ENCODE results near the gene SYNRG. TPM values are rescaled to one million over a fixed set of nuclear protein-coding genes. Genes with fewer than 3 reads are reported as not detected.
"Not testable (repeated sequence)": the region's sequence is repeated elsewhere in the genome, so short reads cannot be mapped to it uniquely, and the experiment has no call there.

The SYNRG gene
- total RNA-seq, 1 donor, result 23.9 TPM

GRCh38 chr17:37513711-37514110 is 95.5 kb downstream of the SYNRG start:
- Histone ChIP-seq H3K9me3 (ENCODE audit: low read depth, low read length) (no peaks in the 10 kb centered on the region), H3K36me3 (ENCODE audit: insufficient read depth, low read length) (peaks cover 76% of the 10 kb centered on the region), H3K79me2 (ENCODE audit: insufficient read depth, low read length) (peaks cover 52% of the 10 kb centered on the region), H3K27me3 (ENCODE audit: insufficient read depth, low read length) (no peaks in the 10 kb centered on the region), H3K4me2 (ENCODE audit: insufficient read depth, low read length) (no peak overlapping the region), H4K20me1 (ENCODE audit: insufficient read depth, low read length) (peaks cover 32% of the 10 kb centered on the region), H3K4me1 (ENCODE audit: insufficient read depth, low read length) (peaks cover 9% of the 10 kb centered on the region), H3K4me3 (ENCODE audit: insufficient read depth, low read length) (no peak overlapping the region), H2AFZ (ENCODE audit: low read length) (no peak overlapping the region), H3K27ac (ENCODE audit: low read depth, low read length) (no peak overlapping the region)
- no peak for DNase-seq (ENCODE audit: insufficient read length, low spot score, missing footprints)
- TF ChIP-seq CTCF (IDR thresholded peaks at IDR 0.05; ENCODE audit: extremely low read depth, low read depth, low read length), result no peak

GRCh38 chr17:37512442-37513068 is 96.7 kb downstream of the SYNRG start:
- Histone ChIP-seq H3K9me3 (ENCODE audit: low read depth, low read length) (no peaks in the 10 kb centered on the region), H3K79me2 (ENCODE audit: insufficient read depth, low read length) (peaks cover 61% of the 10 kb centered on the region), H3K27me3 (ENCODE audit: insufficient read depth, low read length) (no peaks in the 10 kb centered on the region), H3K4me2 (ENCODE audit: insufficient read depth, low read length) (no peak overlapping the region), H2AFZ (ENCODE audit: low read length) (no peak overlapping the region), H3K4me3 (ENCODE audit: insufficient read depth, low read length) (no peak overlapping the region), H3K4me1 (ENCODE audit: insufficient read depth, low read length) (peaks cover 9% of the 10 kb centered on the region), H4K20me1 (ENCODE audit: insufficient read depth, low read length) (peaks cover 38% of the 10 kb centered on the region), H3K36me3 (ENCODE audit: insufficient read depth, low read length) (peaks cover 70% of the 10 kb centered on the region), H3K27ac (ENCODE audit: low read depth, low read length) (no peak overlapping the region)
- DNase-seq (ENCODE audit: insufficient read length, low spot score, missing footprints), result no peak
- no peak for TF ChIP-seq CTCF (IDR thresholded peaks at IDR 0.05; ENCODE audit: extremely low read depth, low read depth, low read length)

GRCh38 chr17:37511642-37512041 is 97.6 kb downstream of the SYNRG start:
- H2AFZ ChIP-seq (ENCODE audit: low read length); H3K4me2 ChIP-seq (ENCODE audit: insufficient read depth, low read length); H3K27me3 ChIP-seq (ENCODE audit: insufficient read depth, low read length); H3K9me3 ChIP-seq (ENCODE audit: low read depth, low read length); H3K27ac ChIP-seq (ENCODE audit: low read depth, low read length); DNase-seq (ENCODE audit: insufficient read length, low spot score, missing footprints); H3K4me1 ChIP-seq (ENCODE audit: insufficient read depth, low read length); H3K4me3 ChIP-seq (ENCODE audit: insufficient read depth, low read length): not testable (repeated sequence)
- Histone ChIP-seq H3K79me2 (ENCODE audit: insufficient read depth, low read length) (peaks cover 71% of the 10 kb centered on the region), H4K20me1 (ENCODE audit: insufficient read depth, low read length) (peaks cover 47% of the 10 kb centered on the region), H3K36me3 (ENCODE audit: insufficient read depth, low read length) (peaks cover 63% of the 10 kb centered on the region)

GRCh38 chr17:37510056-37510455 is 99.2 kb downstream of the SYNRG start:
- Histone ChIP-seq H3K9me3 (ENCODE audit: low read depth, low read length) (no peaks in the 10 kb centered on the region), H3K27ac (ENCODE audit: low read depth, low read length) (no peak overlapping the region), H3K4me3 (ENCODE audit: insufficient read depth, low read length) (no peak overlapping the region), H3K79me2 (ENCODE audit: insufficient read depth, low read length) (peaks cover 86% of the 10 kb centered on the region), H3K27me3 (ENCODE audit: insufficient read depth, low read length) (no peaks in the 10 kb centered on the region), H2AFZ (ENCODE audit: low read length) (no peak overlapping the region), H3K4me2 (ENCODE audit: insufficient read depth, low read length) (no peak overlapping the region), H3K36me3 (ENCODE audit: insufficient read depth, low read length) (peaks cover 55% of the 10 kb centered on the region), H3K4me1 (ENCODE audit: insufficient read depth, low read length) (no peaks in the 10 kb centered on the region), H4K20me1 (ENCODE audit: insufficient read depth, low read length) (peaks cover 54% of the 10 kb centered on the region)
- peak; percentile 38 for DNase-seq (ENCODE audit: insufficient read length, low spot score, missing footprints)
- TF ChIP-seq CTCF (IDR thresholded peaks at IDR 0.05; ENCODE audit: extremely low read depth, low read depth, low read length), result no peak

Measured in osteoblast (primary cell).